ENCODE data around the gene SLC9A4.

GRCh38 chr2:102427249-102427648 is 45.8 kb upstream of the SLC9A4 start:
- no peak for TF ChIP-seq RAD21 (IDR thresholded peaks at IDR 0.05; ENCODE audit: low read length)
- no peak for TF ChIP-seq CTCF (conservative IDR thresholded peaks at IDR 0.05; ENCODE audit: low read depth, low read length)
- no peak for TF ChIP-seq RCOR1 (IDR thresholded peaks at IDR 0.05; ENCODE audit: insufficient replicate concordance, low read length)
